Measurements from ENCODE around the gene BCL2.

The BCL2 gene

DNA sequence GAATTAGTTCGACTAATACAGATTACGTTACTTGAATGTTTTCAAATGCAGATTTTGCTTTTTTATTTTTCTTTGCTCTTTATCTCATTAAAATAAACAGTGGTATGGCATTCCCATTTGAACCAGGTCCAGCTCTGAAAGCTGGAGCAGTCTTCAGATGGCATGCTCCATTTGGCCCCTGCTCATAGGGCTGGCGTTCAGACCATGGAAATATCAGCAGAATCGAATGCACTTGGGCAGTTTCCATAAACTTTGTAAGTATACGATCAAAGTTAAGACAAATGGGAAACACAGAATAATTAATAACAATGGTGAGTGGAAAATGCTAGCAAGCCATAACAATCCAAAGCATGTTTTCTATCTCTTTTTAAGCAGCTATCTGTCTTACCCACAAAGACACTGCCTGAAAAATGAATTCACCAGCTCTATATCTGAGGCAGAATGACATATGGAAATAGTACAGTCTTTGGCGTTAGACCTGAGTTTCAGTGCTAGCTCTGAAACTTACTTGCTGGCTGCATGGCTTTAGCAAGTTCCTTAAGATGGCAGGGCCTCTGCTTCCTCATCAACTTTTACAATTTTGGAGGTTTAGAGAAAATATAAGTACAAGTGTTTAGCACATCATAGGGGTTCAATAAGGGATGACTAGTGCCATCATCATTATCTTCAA, 131.6 kb downstream of the BCL2 start:
- Histone ChIP-seq H3K9me3 (ENCODE audit: insufficient read depth, low read length) (no peaks in the 10 kb centered on the region), H3K27ac (ENCODE audit: low read length) (no peak overlapping the region), H3K4me2 (ENCODE audit: low read length) (no peak overlapping the region), H3K27me3 (ENCODE audit: low read depth, low read length) (no peaks in the 10 kb centered on the region), H3K36me3 (replicated peaks; ENCODE audit: low read depth, low read length) (peaks cover 41% of the 10 kb centered on the region), H3K4me1 (ENCODE audit: low read length) (peaks cover 53% of the 10 kb centered on the region), H3K4me3 (ENCODE audit: low read length) (no peak overlapping the region), H2AFZ (ENCODE audit: low read depth, low read length) (no peak overlapping the region), H3K9ac (ENCODE audit: low read length) (no peak overlapping the region), H4K20me1 (ENCODE audit: insufficient read depth, low read length) (peaks cover 90% of the 10 kb centered on the region), H3K79me2 (ENCODE audit: low read length) (peaks cover 95% of the 10 kb centered on the region)
- TF ChIP-seq CTCF (IDR thresholded peaks at IDR 0.05; ENCODE audit: low read depth, low read length) (no peak), EZH2phosphoT487 (IDR thresholded peaks at IDR 0.05; ENCODE audit: low read depth) (no peak)

DNA sequence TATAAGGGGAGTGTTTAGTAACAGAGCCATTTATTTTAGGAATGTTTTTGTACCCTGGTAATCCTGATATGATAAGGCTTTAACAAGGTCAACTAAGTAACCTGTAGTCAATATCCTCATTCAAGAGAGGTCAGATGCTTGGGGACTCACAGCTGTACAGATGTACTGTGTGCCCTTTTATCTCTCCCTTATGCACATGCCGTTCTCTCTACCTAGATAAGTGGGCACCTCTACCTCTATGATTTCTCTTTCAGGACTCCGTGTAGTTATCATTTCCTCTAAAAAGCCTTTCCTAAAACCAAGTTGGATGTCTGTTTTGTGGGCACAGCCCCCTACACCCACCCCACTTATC, 132.4 kb downstream of the BCL2 start:
- TF ChIP-seq EZH2phosphoT487 (IDR thresholded peaks at IDR 0.05; ENCODE audit: low read depth) (no peak), CTCF (IDR thresholded peaks at IDR 0.05; ENCODE audit: low read depth, low read length) (no peak)
- H4K20me1 ChIP-seq (ENCODE audit: insufficient read depth, low read length) = peaks cover 90% of the 10 kb centered on the region
- no peak overlapping the region for H3K9ac ChIP-seq (ENCODE audit: low read length)
- H3K4me1 ChIP-seq (ENCODE audit: low read length) = peaks cover 54% of the 10 kb centered on the region
- H3K9me3 ChIP-seq (ENCODE audit: insufficient read depth, low read length) = no peaks in the 10 kb centered on the region
- no peak overlapping the region for H3K27ac ChIP-seq (ENCODE audit: low read length)
- H3K27me3 ChIP-seq (ENCODE audit: low read depth, low read length) = no peaks in the 10 kb centered on the region
- H3K79me2 ChIP-seq (ENCODE audit: low read length) = peaks cover 95% of the 10 kb centered on the region
- H2AFZ ChIP-seq (ENCODE audit: low read depth, low read length) = no peak overlapping the region
- H3K4me2 ChIP-seq (ENCODE audit: low read length) = peak overlapping the region; percentile 4; the same call in 1 of the 2 replicates
- H3K4me3 ChIP-seq (ENCODE audit: low read length) = no peak overlapping the region
- peaks cover 39% of the 10 kb centered on the region for H3K36me3 ChIP-seq (replicated peaks; ENCODE audit: low read depth, low read length)

- no peak overlapping the region for H3K27ac ChIP-seq (ENCODE audit: low read length)
Measured at GRCh38 chr18:63186520-63187222, 132.9 kb downstream of the BCL2 start.

More at GRCh38 chr18:63186520-63187222, 132.9 kb downstream of the BCL2 start:
- Histone ChIP-seq H3K9ac (ENCODE audit: low read length) (no peak overlapping the region), H4K20me1 (ENCODE audit: insufficient read depth, low read length) (peaks cover 90% of the 10 kb centered on the region), H3K4me3 (ENCODE audit: low read length) (no peak overlapping the region), H3K4me2 (ENCODE audit: low read length) (0 out of 2 replicates have a peak overlapping the region, but pooled peaks have one; percentile 4), H3K4me1 (ENCODE audit: low read length) (peaks cover 59% of the 10 kb centered on the region), H3K79me2 (ENCODE audit: low read length) (peaks cover 95% of the 10 kb centered on the region), H3K36me3 (replicated peaks; ENCODE audit: low read depth, low read length) (peaks cover 37% of the 10 kb centered on the region), H3K9me3 (ENCODE audit: insufficient read depth, low read length) (no peaks in the 10 kb centered on the region), H2AFZ (ENCODE audit: low read depth, low read length) (no peak overlapping the region), H3K27me3 (ENCODE audit: low read depth, low read length) (no peaks in the 10 kb centered on the region)
- TF ChIP-seq CTCF (IDR thresholded peaks at IDR 0.05; ENCODE audit: low read depth, low read length) (no peak), EZH2phosphoT487 (IDR thresholded peaks at IDR 0.05; ENCODE audit: low read depth) (no peak)
